ENCODE measurements around the gene SLC22A14.

DNA sequence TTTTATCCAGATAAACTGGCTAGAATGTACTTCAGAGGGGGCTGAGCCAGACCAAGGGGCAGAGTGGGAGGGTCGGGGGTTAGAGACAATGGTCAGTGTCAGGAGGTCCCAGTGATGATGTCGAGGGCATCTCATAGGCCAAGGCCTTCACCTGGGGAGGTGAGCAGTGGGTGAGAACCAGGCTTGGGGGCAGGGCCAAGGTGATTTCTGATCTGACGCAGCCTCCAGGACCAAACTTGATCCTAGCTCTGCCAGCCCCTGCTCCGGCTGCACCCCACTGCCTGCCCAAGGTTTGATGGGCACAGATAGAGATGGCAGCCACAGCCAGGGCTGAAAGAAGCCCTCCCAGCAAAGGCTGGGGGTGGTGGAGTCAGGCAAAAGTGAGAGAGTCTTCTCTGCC lies 79.4 kb downstream of the SLC22A14 start:
- TF ChIP-seq, protein P1, sequence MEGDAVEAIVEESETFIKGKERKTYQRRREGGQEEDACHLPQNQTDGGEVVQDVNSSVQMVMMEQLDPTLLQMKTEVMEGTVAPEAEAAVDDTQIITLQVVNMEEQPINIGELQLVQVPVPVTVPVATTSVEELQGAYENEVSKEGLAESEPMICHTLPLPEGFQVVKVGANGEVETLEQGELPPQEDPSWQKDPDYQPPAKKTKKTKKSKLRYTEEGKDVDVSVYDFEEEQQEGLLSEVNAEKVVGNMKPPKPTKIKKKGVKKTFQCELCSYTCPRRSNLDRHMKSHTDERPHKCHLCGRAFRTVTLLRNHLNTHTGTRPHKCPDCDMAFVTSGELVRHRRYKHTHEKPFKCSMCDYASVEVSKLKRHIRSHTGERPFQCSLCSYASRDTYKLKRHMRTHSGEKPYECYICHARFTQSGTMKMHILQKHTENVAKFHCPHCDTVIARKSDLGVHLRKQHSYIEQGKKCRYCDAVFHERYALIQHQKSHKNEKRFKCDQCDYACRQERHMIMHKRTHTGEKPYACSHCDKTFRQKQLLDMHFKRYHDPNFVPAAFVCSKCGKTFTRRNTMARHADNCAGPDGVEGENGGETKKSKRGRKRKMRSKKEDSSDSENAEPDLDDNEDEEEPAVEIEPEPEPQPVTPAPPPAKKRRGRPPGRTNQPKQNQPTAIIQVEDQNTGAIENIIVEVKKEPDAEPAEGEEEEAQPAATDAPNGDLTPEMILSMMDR (IDR thresholded peaks at IDR 0.05; ENCODE audit: extremely low read depth in 1 of 2, insufficient read depth in 1 of 2, low read depth in 1 of 2, low read length in 2 of 2): no peak
- TF ChIP-seq POLR2AphosphoS5 (IDR thresholded peaks at IDR 0.05; ENCODE audit: insufficient read depth, low read depth, low read length) (no peak), POLR2A (IDR thresholded peaks at IDR 0.05; ENCODE audit: low read depth, low read length) (no peak), MYC (IDR thresholded peaks at IDR 0.05; ENCODE audit: low read depth, low read length) (no peak), GATA2 (IDR thresholded peaks at IDR 0.05; ENCODE audit: insufficient read depth, insufficient read length, low read depth, low read length) (no peak), EZH2 (IDR thresholded peaks at IDR 0.05; ENCODE audit: borderline replicate concordance, low read depth, low read length, severe bottlenecking) (no peak), JUN (IDR thresholded peaks at IDR 0.05; ENCODE audit: borderline replicate concordance, insufficient read depth, insufficient read length, low read depth) (no peak), FOS (IDR thresholded peaks at IDR 0.05; ENCODE audit: borderline replicate concordance, insufficient read depth, low read length) (no peak)
- TF ChIP-seq, protein P2, sequence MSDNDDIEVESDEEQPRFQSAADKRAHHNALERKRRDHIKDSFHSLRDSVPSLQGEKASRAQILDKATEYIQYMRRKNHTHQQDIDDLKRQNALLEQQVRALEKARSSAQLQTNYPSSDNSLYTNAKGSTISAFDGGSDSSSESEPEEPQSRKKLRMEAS (IDR thresholded peaks at IDR 0.05; ENCODE audit: insufficient read depth, insufficient read length): no peak

Data from endothelial cell of umbilical vein (primary cell).